H1 (cell line): ENCODE measurements around the gene ATR. TPM values are rescaled to one million over a fixed set of nuclear protein-coding genes. Genes with fewer than 3 reads are reported as not detected.

Experiments
- CTCF ChIA-PET: fragments of 300-600 bp; sonication (Branson Sonifier 250); formaldehyde crosslinking; loops from one replicate; lab custom pipeline; 2021; ENCODE audit not compliant: partially characterized antibody; lab: Charles Lee
- POLR2A ChIA-PET: fragments of 300-600 bp; sonication (Branson Sonifier 250); formaldehyde crosslinking; loops from one replicate; lab custom pipeline; 2021; ENCODE audit warnings: inconsistent platforms; ENCODE audit not compliant: partially characterized antibody; lab: Charles Lee
- DNase-seq, 2 experiments: peaks; one replicate each; pipeline versions ENCODE4 v3.0.0 to v3.0.0-alpha.2; 2010 to 2022; ENCODE audit warnings: low spot score in 2 of 2, low read depth in 1 of 2, mixed read lengths in 1 of 2
- FAIRE-seq: peaks from 2 replicates; lab custom pipeline; 2011; peaks lifted over from hg19 to GRCh38; lab: Jason Lieb, UNC
- H2AFZ ChIP-seq: 2 replicates; pipeline ENCODE4 v1.8.1; 2012; ENCODE audit warnings: low read length, inconsistent platforms
- H2AK5ac ChIP-seq: 2 replicates; pipeline ENCODE4 v1.6.1; 2013; ENCODE audit warnings: low read depth, low read length
- H2BK120ac ChIP-seq: replicated peaks from 2 replicates; pipeline ENCODE3; 2013; ENCODE audit warnings: low read depth, low read length, inconsistent platforms
- H2BK12ac ChIP-seq: 2 replicates; pipeline ENCODE4 v1.6.1; 2013; ENCODE audit warnings: low read depth, low read length
- H2BK15ac ChIP-seq: 2 replicates; pipeline ENCODE4 v1.6.1; 2013; ENCODE audit warnings: low read length
- H2BK20ac ChIP-seq: 2 replicates; pipeline ENCODE4 v1.6.1; 2013; ENCODE audit warnings: low read length
- H2BK5ac ChIP-seq: 2 replicates; pipeline ENCODE4 v1.6.1; 2013; ENCODE audit warnings: low read depth, low read length
- H3K14ac ChIP-seq: 2 replicates; pipeline ENCODE4 v1.6.1; 2013; ENCODE audit warnings: inconsistent platforms; ENCODE audit not compliant: insufficient read length
- H3K18ac ChIP-seq: 2 replicates; pipeline ENCODE4 v1.6.1; 2013; ENCODE audit warnings: low read length; ENCODE audit errors: extremely low read depth
- H3K23ac ChIP-seq: 2 replicates; pipeline ENCODE4 v1.6.1; 2013; ENCODE audit warnings: inconsistent platforms; ENCODE audit not compliant: insufficient read length
- H3K23me2 ChIP-seq: 2 replicates; pipeline ENCODE4 v1.6.1; 2013; ENCODE audit warnings: low read depth, low read length
- H3K27ac ChIP-seq: 2 replicates; pipeline ENCODE4 v1.6.1; 2011; ENCODE audit warnings: low read depth, low read length, inconsistent platforms
- H3K27me3 ChIP-seq, 4 experiments: replicated peaks in 1 of 4; 1 replicate in 1 of 4; 2 replicates in 3 of 4; pipeline versions ENCODE4 v1.6.1 to v1.8.1; 2011 to 2013; ENCODE audit warnings: low read length in 3 of 4, mild to moderate bottlenecking in 3 of 4, inconsistent platforms in 2 of 4, mixed read lengths in 2 of 4, moderate library complexity in 1 of 4; ENCODE audit not compliant: control insufficient read depth in 3 of 4, insufficient read depth in 3 of 4; ENCODE audit errors: extremely low read depth in 1 of 4
- H3K36me3 ChIP-seq, 4 experiments: 2 replicates each; pipeline versions ENCODE4 v1.6.1 to v1.8.1; 2011 to 2013; ENCODE audit warnings: mild to moderate bottlenecking in 4 of 4, low read length in 3 of 4, moderate library complexity in 2 of 4, control low read depth in 1 of 4, inconsistent platforms in 1 of 4; ENCODE audit not compliant: insufficient read depth in 4 of 4, control insufficient read depth in 2 of 4
- H3K4ac ChIP-seq: replicated peaks from 2 replicates; pipeline ENCODE3; 2013; ENCODE audit warnings: low read length, low read depth, mixed read lengths, inconsistent platforms; ENCODE audit not compliant: insufficient read length
- H3K4me1 ChIP-seq, 4 experiments: replicated peaks in 1 of 4; 1 replicate in 1 of 4; 2 replicates in 3 of 4; pipeline versions ENCODE4 v1.6.1 to v1.8.1; 2011 to 2013; ENCODE audit warnings: low read length in 3 of 4, inconsistent platforms in 2 of 4, mixed read lengths in 1 of 4; ENCODE audit not compliant: insufficient read depth in 4 of 4, control insufficient read depth in 3 of 4
- H3K4me2 ChIP-seq, 2 experiments: 2 replicates each; pipeline versions ENCODE4 v1.6.1 to v1.8.1; 2011 to 2013; ENCODE audit warnings: low read depth in 2 of 2, low read length in 2 of 2, control low read depth in 1 of 2, inconsistent platforms in 1 of 2, mild to moderate bottlenecking in 1 of 2; ENCODE audit not compliant: insufficient read depth in 1 of 2
- H3K4me3 ChIP-seq, 4 experiments: fragments of 200-600, 300-600 bp in 1 of 4; sonication (generic), shearing (Covaris generic), sonication (Bioruptor Twin) in 1 of 4; 2 replicates each; pipeline versions ENCODE4 v1.5.1 to v1.8.1; 2011 to 2016; ENCODE audit warnings: low read length in 4 of 4, low read depth in 3 of 4, control low read depth in 2 of 4, inconsistent platforms in 2 of 4, mild to moderate bottlenecking in 2 of 4, mixed read lengths in 1 of 4, moderate library complexity in 1 of 4; ENCODE audit not compliant: insufficient read depth in 2 of 4; ENCODE audit errors: extremely low read depth in 1 of 4
- H3K56ac ChIP-seq: replicated peaks from 2 replicates; pipeline ENCODE3; 2013; ENCODE audit warnings: low read depth, mild to moderate bottlenecking, mixed read lengths, low read length, inconsistent platforms; ENCODE audit not compliant: insufficient read length
- H3K79me1 ChIP-seq: 2 replicates; pipeline ENCODE4 v1.6.1; 2013; ENCODE audit warnings: low read depth, low read length, control low read depth
- H3K79me2 ChIP-seq, 2 experiments: 2 replicates each; pipeline versions ENCODE4 v1.6.1 to v1.8.1; 2012 to 2013; ENCODE audit warnings: low read length in 2 of 2, mild to moderate bottlenecking in 2 of 2, inconsistent platforms in 1 of 2; ENCODE audit not compliant: insufficient read depth in 2 of 2, control insufficient read depth in 1 of 2
- H3K9ac ChIP-seq, 4 experiments: replicated peaks in 1 of 4; 1 replicate in 1 of 4; 2 replicates in 3 of 4; pipeline versions ENCODE4 v1.6.1 to v1.8.1; 2011 to 2013; ENCODE audit warnings: low read depth in 3 of 4, low read length in 3 of 4, control low read depth in 2 of 4, mild to moderate bottlenecking in 2 of 4, moderate library complexity in 2 of 4, inconsistent platforms in 1 of 4; ENCODE audit errors: extremely low read depth in 1 of 4
- H3K9me3 ChIP-seq, 2 experiments: 2 replicates each; pipeline versions ENCODE4 v1.6.1 to v1.8.1; 2012 to 2013; ENCODE audit warnings: mild to moderate bottlenecking in 2 of 2, moderate library complexity in 2 of 2, control low read depth in 1 of 2, inconsistent platforms in 1 of 2, low read depth in 1 of 2, low read length in 1 of 2, mixed read lengths in 1 of 2; ENCODE audit not compliant: insufficient read depth in 2 of 2
- H4K20me1 ChIP-seq, 2 experiments: replicated peaks in 1 of 2; 2 replicates each; pipeline versions ENCODE3 to v1.8.1; 2011 to 2013; ENCODE audit warnings: inconsistent platforms in 2 of 2, low read length in 2 of 2, mild to moderate bottlenecking in 1 of 2; ENCODE audit not compliant: insufficient read depth in 2 of 2, control insufficient read depth in 1 of 2
- H4K5ac ChIP-seq: 2 replicates; pipeline ENCODE4 v1.6.1; 2013; ENCODE audit warnings: low read length, low read depth, mixed read lengths, inconsistent platforms; ENCODE audit not compliant: insufficient read length
- H4K8ac ChIP-seq: 2 replicates; pipeline ENCODE4 v1.8.0; 2013; ENCODE audit warnings: mild to moderate bottlenecking, moderate library complexity, low read length, inconsistent platforms; ENCODE audit not compliant: insufficient read depth; ENCODE audit errors: extremely low read depth
- H4K91ac ChIP-seq: replicated peaks from 2 replicates; pipeline ENCODE3; 2013; ENCODE audit warnings: low read length, mixed read lengths, inconsistent platforms; ENCODE audit not compliant: insufficient read length
- SIX5 ChIP-seq: IDR thresholded peaks from 2 replicates; pipeline ENCODE4 v1.6.1; 2011; ENCODE audit warnings: mild to moderate bottlenecking, low read depth, low read length
- polyA plus RNA-seq, 7 experiments: library from polyadenylated mRNA; depleted of rRNA in 3 of 7; stranded (reverse) in 5 of 7; unstranded in 2 of 7; fragments of >200 nt in 5 of 7; fragments of 200-250 nt in 2 of 7; gene quantifications; 1 replicate in 5 of 7; 2 replicates in 1 of 7; 4 replicates in 1 of 7; pipeline versions ENCODE4 v1.2.1 to v1.2.3, GENCODE V29; 2011 to 2013; ENCODE audit warnings: missing spikeins in 2 of 7, mixed read lengths in 2 of 7
- total RNA-seq: library from RNA; stranded (reverse); fragmentation: NEBNext Ultra II Directional; extraction: Animal tissue kit (Norgen Biotek cat#: 25700); gene quantifications from 2 replicates; pipeline ENCODE4 v1.2.1, GENCODE V29; 2021

ATR gene
- total and polyA plus RNA-seq, 2 of the 8 experiments (the other 6 are each of a cell fraction or from before 2014, with no cell fraction given): 8.4 to 23.2 TPM

- H3K9me3 ChIP-seq: no peaks in the 10 kb centered on the region
- no peak overlapping the region for H2BK12ac ChIP-seq
- H3K18ac ChIP-seq: no peak overlapping the region
- no peak overlapping the region for H2BK120ac ChIP-seq
- no peak overlapping the region for H3K56ac ChIP-seq
- no peak overlapping the region for H3K23ac ChIP-seq
- POLR2A ChIA-PET: interaction anchor here (0.7 kb wide), 1 partner anchor 1768 kb away, joined by 3 read pairs; no protein-coding TSS in a partner anchor
- H2BK15ac ChIP-seq: no peak overlapping the region
- H3K36me3 ChIP-seq: no peaks in the 10 kb centered on the region
- H3K27ac ChIP-seq: no peak overlapping the region
- no peak overlapping the region for H4K91ac ChIP-seq
- H3K4me2 ChIP-seq: no peak overlapping the region
- H3K23me2 ChIP-seq: no peaks in the 10 kb centered on the region
- H3K14ac ChIP-seq: no peak overlapping the region
- no peak overlapping the region for H2AK5ac ChIP-seq
- H3K4me3 ChIP-seq: no peak overlapping the region
- H3K27me3 ChIP-seq: no peaks in the 10 kb centered on the region
- no peaks in the 10 kb centered on the region for H4K20me1 ChIP-seq
- CTCF ChIA-PET: interaction anchor here (0.8 to 2.7 kb wide), 3 partner anchors 18 to 45 kb away, joined by 3 to 8 read pairs (median 4); no protein-coding TSS in a partner anchor
- no peak overlapping the region for H2AFZ ChIP-seq
- H3K79me1 ChIP-seq: no peaks in the 10 kb centered on the region
- H4K8ac ChIP-seq: no peak overlapping the region
- TF ChIP-seq SIX5: no peak
- DNase-seq (no peak), FAIRE-seq (no peak)
- no peak overlapping the region for H2BK5ac ChIP-seq
- H2BK20ac ChIP-seq: no peak overlapping the region
- no peak overlapping the region for H4K5ac ChIP-seq
- no peak overlapping the region for H3K4ac ChIP-seq
- H3K9ac ChIP-seq: no peak overlapping the region
- no peaks in the 10 kb centered on the region for H3K79me2 ChIP-seq
- H3K4me1 ChIP-seq: no peaks in the 10 kb centered on the region
Measured at GRCh38 chr3:142626971-142627370, 48.4 kb upstream of the ATR start.
